ENCODE results near the gene SLC29A4. TPM values are rescaled to one million over a fixed set of nuclear protein-coding genes. Genes with fewer than 3 reads are reported as not detected.

Gene SLC29A4
- total and polyA plus RNA-seq, 2 of the 13 experiments (the other 11 are each of a cell fraction or from before 2014, with no cell fraction given) = 29.7 to 31.7 TPM

DNA sequence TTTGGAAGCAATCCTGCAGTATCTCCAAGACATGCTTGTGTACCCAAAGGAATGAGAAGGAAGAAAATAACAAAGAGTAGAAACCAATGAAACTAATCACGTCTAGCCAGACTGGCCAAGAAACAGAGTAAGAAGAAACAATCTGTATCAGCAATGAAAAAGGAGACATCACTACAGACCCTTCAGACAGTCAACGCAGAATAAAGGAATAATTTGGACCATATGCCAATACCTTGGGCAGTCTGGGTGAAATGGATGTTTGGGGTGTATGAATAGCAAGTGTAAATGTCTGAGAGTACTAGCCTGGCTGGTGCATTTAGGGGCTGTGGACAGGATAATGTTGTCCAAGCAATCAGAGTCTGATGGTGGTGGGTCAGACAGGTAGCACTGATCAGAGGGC lies 61.1 kb downstream of the SLC29A4 start:
- CTCF ChIA-PET (ENCODE audit: low intra/inter-chr PET ratio, low total read pairs) = no interaction called here
- TF ChIP-seq ISL2 (CRISPR knock-in tag; IDR thresholded peaks at IDR 0.05) (no peak), ZSCAN12 (CRISPR knock-in tag; IDR thresholded peaks at IDR 0.05) (no peak), NR2C2 (CRISPR knock-in tag; IDR thresholded peaks at IDR 0.05; ENCODE audit: borderline replicate concordance) (no peak), MAF1 (CRISPR knock-in tag; IDR thresholded peaks at IDR 0.05; ENCODE audit: borderline replicate concordance) (no peak), REL (CRISPR knock-in tag; conservative IDR thresholded peaks at IDR 0.05) (no peak), DR1 (CRISPR knock-in tag; IDR thresholded peaks at IDR 0.05) (no peak), ZNF703 (CRISPR knock-in tag; IDR thresholded peaks at IDR 0.05; ENCODE audit: borderline replicate concordance) (no peak), FOXA3 (CRISPR knock-in tag; IDR thresholded peaks at IDR 0.05) (no peak), GLI4 (CRISPR knock-in tag; IDR thresholded peaks at IDR 0.05; ENCODE audit: borderline replicate concordance) (no peak), POLR2G (IDR thresholded peaks at IDR 0.05; ENCODE audit: low read depth, low read length) (no peak)
- TF ChIP-seq, protein P1, sequence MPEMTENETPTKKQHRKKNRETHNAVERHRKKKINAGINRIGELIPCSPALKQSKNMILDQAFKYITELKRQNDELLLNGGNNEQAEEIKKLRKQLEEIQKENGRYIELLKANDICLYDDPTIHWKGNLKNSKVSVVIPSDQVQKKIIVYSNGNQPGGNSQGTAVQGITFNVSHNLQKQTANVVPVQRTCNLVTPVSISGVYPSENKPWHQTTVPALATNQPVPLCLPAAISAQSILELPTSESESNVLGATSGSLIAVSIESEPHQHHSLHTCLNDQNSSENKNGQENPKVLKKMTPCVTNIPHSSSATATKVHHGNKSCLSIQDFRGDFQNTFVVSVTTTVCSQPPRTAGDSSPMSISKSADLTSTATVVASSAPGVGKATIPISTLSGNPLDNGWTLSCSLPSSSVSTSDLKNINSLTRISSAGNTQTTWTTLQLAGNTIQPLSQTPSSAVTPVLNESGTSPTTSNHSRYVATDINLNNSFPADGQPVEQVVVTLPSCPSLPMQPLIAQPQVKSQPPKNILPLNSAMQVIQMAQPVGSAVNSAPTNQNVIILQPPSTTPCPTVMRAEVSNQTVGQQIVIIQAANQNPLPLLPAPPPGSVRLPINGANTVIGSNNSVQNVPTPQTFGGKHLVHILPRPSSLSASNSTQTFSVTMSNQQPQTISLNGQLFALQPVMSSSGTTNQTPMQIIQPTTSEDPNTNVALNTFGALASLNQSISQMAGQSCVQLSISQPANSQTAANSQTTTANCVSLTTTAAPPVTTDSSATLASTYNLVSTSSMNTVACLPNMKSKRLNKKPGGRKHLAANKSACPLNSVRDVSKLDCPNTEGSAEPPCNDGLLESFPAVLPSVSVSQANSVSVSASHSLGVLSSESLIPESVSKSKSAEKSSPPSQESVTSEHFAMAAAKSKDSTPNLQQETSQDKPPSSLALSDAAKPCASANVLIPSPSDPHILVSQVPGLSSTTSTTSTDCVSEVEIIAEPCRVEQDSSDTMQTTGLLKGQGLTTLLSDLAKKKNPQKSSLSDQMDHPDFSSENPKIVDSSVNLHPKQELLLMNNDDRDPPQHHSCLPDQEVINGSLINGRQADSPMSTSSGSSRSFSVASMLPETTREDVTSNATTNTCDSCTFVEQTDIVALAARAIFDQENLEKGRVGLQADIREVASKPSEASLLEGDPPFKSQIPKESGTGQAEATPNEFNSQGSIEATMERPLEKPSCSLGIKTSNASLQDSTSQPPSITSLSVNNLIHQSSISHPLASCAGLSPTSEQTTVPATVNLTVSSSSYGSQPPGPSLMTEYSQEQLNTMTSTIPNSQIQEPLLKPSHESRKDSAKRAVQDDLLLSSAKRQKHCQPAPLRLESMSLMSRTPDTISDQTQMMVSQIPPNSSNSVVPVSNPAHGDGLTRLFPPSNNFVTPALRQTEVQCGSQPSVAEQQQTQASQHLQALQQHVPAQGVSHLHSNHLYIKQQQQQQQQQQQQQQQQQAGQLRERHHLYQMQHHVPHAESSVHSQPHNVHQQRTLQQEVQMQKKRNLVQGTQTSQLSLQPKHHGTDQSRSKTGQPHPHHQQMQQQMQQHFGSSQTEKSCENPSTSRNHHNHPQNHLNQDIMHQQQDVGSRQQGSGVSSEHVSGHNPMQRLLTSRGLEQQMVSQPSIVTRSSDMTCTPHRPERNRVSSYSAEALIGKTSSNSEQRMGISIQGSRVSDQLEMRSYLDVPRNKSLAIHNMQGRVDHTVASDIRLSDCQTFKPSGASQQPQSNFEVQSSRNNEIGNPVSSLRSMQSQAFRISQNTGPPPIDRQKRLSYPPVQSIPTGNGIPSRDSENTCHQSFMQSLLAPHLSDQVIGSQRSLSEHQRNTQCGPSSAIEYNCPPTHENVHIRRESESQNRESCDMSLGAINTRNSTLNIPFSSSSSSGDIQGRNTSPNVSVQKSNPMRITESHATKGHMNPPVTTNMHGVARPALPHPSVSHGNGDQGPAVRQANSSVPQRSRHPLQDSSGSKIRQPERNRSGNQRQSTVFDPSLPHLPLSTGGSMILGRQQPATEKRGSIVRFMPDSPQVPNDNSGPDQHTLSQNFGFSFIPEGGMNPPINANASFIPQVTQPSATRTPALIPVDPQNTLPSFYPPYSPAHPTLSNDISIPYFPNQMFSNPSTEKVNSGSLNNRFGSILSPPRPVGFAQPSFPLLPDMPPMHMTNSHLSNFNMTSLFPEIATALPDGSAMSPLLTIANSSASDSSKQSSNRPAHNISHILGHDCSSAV (CRISPR knock-in tag; IDR thresholded peaks at IDR 0.05; ENCODE audit: borderline replicate concordance) = no peak
- Histone ChIP-seq H3K9ac (ENCODE audit: insufficient read depth, low read depth, low read length) (no peak overlapping the region), H3K4me1 (ENCODE audit: insufficient read depth, low read length) (no peaks in the 10 kb centered on the region), H3K79me2 (ENCODE audit: insufficient read depth, low read length) (no peaks in the 10 kb centered on the region), H3K4me2 (ENCODE audit: low read depth, low read length) (no peak overlapping the region), H3K36me3 (replicated peaks in 1 of 2; ENCODE audit: control insufficient read depth in 1 of 2, insufficient read depth in 2 of 2, low read length in 2 of 2) (peaks cover 23 to 39% of the 10 kb centered on the region in 2 experiments), H3K27ac (ENCODE audit: extremely low read length, insufficient read depth, low read length) (no peak overlapping the region), H4K20me1 (ENCODE audit: insufficient read depth, low read length) (peaks cover 5% of the 10 kb centered on the region; the same call in 1 of the 2 replicates), H3K4me3 (replicated peaks in 1 of 3; ENCODE audit: insufficient read depth in 1 of 3, low read depth in 2 of 3, low read length in 3 of 3) (no peak overlapping the region), H2AFZ (ENCODE audit: low read length) (no peak overlapping the region), H3K9me3 (ENCODE audit: low read length) (no peaks in the 10 kb centered on the region), H3K27me3 (ENCODE audit: control insufficient read depth in 1 of 2, insufficient read depth in 2 of 2, low read length in 2 of 2) (no peaks in the 10 kb centered on the region)
- DNase-seq (ENCODE audit: low spot score) = no peak
- intact Hi-C loops (cut with micrococcal nuclease; ENCODE audit: unreplicated experiment) (no loop called here), in situ Hi-C loops (cut with HindIII; ENCODE audit: extremely low pct_ligation_motif_present, low pct_unique_long_range_greater_than_20kb) (no loop called here)
- no peak for FAIRE-seq
- POLR2A ChIA-PET = no interaction called here
- no peak for ATAC-seq
- BruUV-seq (replicated peaks) = no TSS peak
- 91% methylated on average over 2 of the region's 2 CpGs for whole genome bisulfite sequencing (ENCODE audit: low lambda C conversion rate)
